A673 (cell line): ENCODE data around the gene DENND5B. TPM values are rescaled to one million over a fixed set of nuclear protein-coding genes. Genes with fewer than 3 reads are reported as not detected.

Source experiments
- BruUV-seq: library from RNA; stranded (reverse); fragments of 400-500 nt; replicated peaks from 2 replicates; lab custom pipeline; 2021; lab: Mats Ljungman, UMichigan
- CTCF ChIA-PET: fragments of 300-600 bp; sonication (Branson Sonifier 250); formaldehyde crosslinking; loops from one replicate; lab custom pipeline; 2022; ENCODE audit warnings: antibody characterized with exemption; lab: Charles Lee
- POLR2A ChIA-PET: fragments of 300-600 bp; sonication (Branson Sonifier 250); formaldehyde crosslinking; loops from one replicate; lab custom pipeline; 2022; ENCODE audit warnings: antibody characterized with exemption; ENCODE audit not compliant: low non-redundant PET; lab: Charles Lee
- DNase-seq: peaks from one replicate; pipeline ENCODE4 v3.0.0-alpha.2; 2015; ENCODE audit warnings: low spot score
- H3K27ac ChIP-seq: fragments of 200-600 bp; sonication (generic); 2 replicates; pipeline ENCODE4 v1.5.1; 2016; ENCODE audit warnings: mixed run types, low read depth, mild to moderate bottlenecking, mixed read lengths, antibody characterized with exemption, low read length; ENCODE audit not compliant: poor library complexity, severe bottlenecking
- H3K27me3 ChIP-seq: fragments of 200-600 bp; sonication (generic); replicated peaks from 2 replicates; pipeline ENCODE4 v1.6.1; 2017; ENCODE audit warnings: mixed run types, low read depth, mild to moderate bottlenecking, mixed read lengths, antibody characterized with exemption, low read length; ENCODE audit not compliant: insufficient read depth, poor library complexity
- H3K36me3 ChIP-seq: fragments of 200-600 bp; sonication (generic); 2 replicates; pipeline ENCODE4 v1.6.1; 2016; ENCODE audit warnings: mixed run types, mild to moderate bottlenecking, mixed read lengths, antibody characterized with exemption, low read length; ENCODE audit not compliant: insufficient read depth, poor library complexity, severe bottlenecking
- H3K4me1 ChIP-seq: fragments of 200-600 bp; sonication (generic); 2 replicates; pipeline ENCODE4 v1.6.1; 2017; ENCODE audit warnings: mixed run types, mild to moderate bottlenecking, mixed read lengths, antibody characterized with exemption, low read length; ENCODE audit not compliant: insufficient read depth, poor library complexity, severe bottlenecking
- H3K4me3 ChIP-seq: fragments of 200-600 bp; sonication (generic); 2 replicates; pipeline ENCODE4 v1.5.1; 2016; ENCODE audit warnings: low read depth, mixed run types, mild to moderate bottlenecking, mixed read lengths, low read length; ENCODE audit not compliant: poor library complexity, severe bottlenecking
- H3K9me3 ChIP-seq: fragments of 200-600 bp; sonication (generic); 2 replicates; pipeline ENCODE4 v1.6.1; 2016; ENCODE audit warnings: mixed run types, low read depth, mild to moderate bottlenecking, mixed read lengths, antibody characterized with exemption, low read length; ENCODE audit not compliant: poor library complexity, severe bottlenecking
- CTCF ChIP-seq: fragments of 300-800, 200-600 bp; sonication (generic); conservative IDR thresholded peaks from 2 replicates; pipeline ENCODE4 v1.5.1; 2017; ENCODE audit warnings: low read depth, mild to moderate bottlenecking, antibody characterized with exemption, low read length, moderate library complexity, mixed read lengths
- EZH2 ChIP-seq: fragments of 200-600 bp; sonication (generic); IDR thresholded peaks from 2 replicates; pipeline ENCODE4 v1.6.1; 2017; ENCODE audit warnings: borderline replicate concordance, low read depth, mild to moderate bottlenecking, mixed read lengths, antibody characterized with exemption, low read length; ENCODE audit not compliant: poor library complexity, severe bottlenecking
- intact Hi-C: fragments of 100-400 bp; cut with micrococcal nuclease; formaldehyde crosslinking; loops from one replicate; pipeline ENCODE4 v1.10.0; 2022; ENCODE audit not compliant: unreplicated experiment
- total RNA-seq: library from RNA; stranded (reverse); gene quantifications from 2 replicates; pipeline ENCODE4 v1.2.3, GENCODE V29; 2021

DENND5B gene
- total RNA-seq, 1 experiment from 2014 or later = 7.6 TPM

GRCh38 chr12:31339831-31340622 is 250.9 kb downstream of the DENND5B start:
- Histone ChIP-seq H3K9me3 (no peaks in the 10 kb centered on the region), H3K27me3 (no peaks in the 10 kb centered on the region), H3K36me3 (no peaks in the 10 kb centered on the region), H3K27ac (no peak overlapping the region), H3K4me3 (no peak overlapping the region), H3K4me1 (no peaks in the 10 kb centered on the region)
- ChIA-PET POLR2A (no interaction called here), CTCF (no interaction called here)
- no peak for TF ChIP-seq EZH2
- no peak for TF ChIP-seq CTCF
- DNase-seq = no peak
- intact Hi-C loops = no loop called here
- no TSS peak for BruUV-seq

- Histone ChIP-seq H3K27me3 (no peaks in the 10 kb centered on the region), H3K36me3 (no peaks in the 10 kb centered on the region), H3K4me3 (no peak overlapping the region), H3K4me1 (no peaks in the 10 kb centered on the region), H3K27ac (no peak overlapping the region), H3K9me3 (no peaks in the 10 kb centered on the region)
- no TSS peak for BruUV-seq
- no peak for DNase-seq
- ChIA-PET POLR2A (no interaction called here), CTCF (no interaction called here)
- no peak for TF ChIP-seq EZH2
- no peak for TF ChIP-seq CTCF
- intact Hi-C loops = no loop called here
These were observed 253.0 kb downstream of the DENND5B start for GRCh38 chr12:31337952-31338351.

Other genes with a start within 250 kb of the DENND5B start
- 1.9 and 2.6 TPM in 2 replicates for gene ETFBKMT, start 68.6 kb upstream of the DENND5B start, total RNA-seq
- gene AMN1, start 137.9 kb upstream of the DENND5B start, total RNA-seq = 15.8 and 17.9 TPM in 2 replicates